K562 (cell line): ENCODE measurements around the gene CENPB. TPM values are rescaled to one million over a fixed set of nuclear protein-coding genes. Genes with fewer than 3 reads are reported as not detected.

ENCODE experiments used
- DMBX1 ChIP-seq: fragments of 250-450 bp; sonication (Bioruptor Pico); IDR thresholded peaks from 2 replicates; pipeline ENCODE4 v1.8.0; 2022; ENCODE audit warnings: inconsistent platforms, mild to moderate bottlenecking, moderate library complexity, borderline replicate concordance
- JUND ChIP-seq, 2 experiments: IDR thresholded peaks; 2 replicates in 1 of 2; 3 replicates in 1 of 2; pipeline ENCODE4 v1.6.1; 2011; ENCODE audit warnings: borderline replicate concordance in 2 of 2, low read depth in 2 of 2, low read length in 2 of 2, improper control_type of control experiment in 1 of 2, missing biosample characterization in 1 of 2, missing genetic modification characterization in 1 of 2, missing genetic modification reagents in 1 of 2
- MEIS2 ChIP-seq: fragments of 450-650 bp; IDR thresholded peaks from 2 replicates; pipeline ENCODE4 v1.6.1; 2014; ENCODE audit warnings: mild to moderate bottlenecking; ENCODE audit not compliant: partially characterized antibody
- MGA ChIP-seq: fragments of 450-650 bp; IDR thresholded peaks from 2 replicates; pipeline ENCODE4 v1.6.1; 2016; ENCODE audit warnings: mild to moderate bottlenecking, moderate library complexity
- PHF20 ChIP-seq: fragments of 450-650 bp; IDR thresholded peaks from 2 replicates; pipeline ENCODE4 v1.6.1; 2018; ENCODE audit not compliant: partially characterized antibody
- POU5F1 ChIP-seq: fragments of 150-350 bp; IDR thresholded peaks from 2 replicates; pipeline ENCODE4 v1.6.1; 2014; ENCODE audit warnings: borderline replicate concordance, low read length, low read depth, mild to moderate bottlenecking; ENCODE audit not compliant: partially characterized antibody
- ZNF311 ChIP-seq: fragments of 250-450 bp; sonication (Bioruptor Pico); IDR thresholded peaks from 2 replicates; pipeline ENCODE4 v1.4.0; 2020; ENCODE audit warnings: mild to moderate bottlenecking, moderate library complexity
- polyA plus RNA-seq, 8 experiments: library from polyadenylated mRNA; depleted of rRNA in 4 of 8; stranded (reverse) in 5 of 8; unstranded in 3 of 8; fragments of >200 nt; fragmentation: Nextera tagmentation in 2 of 8; fragmentation: Illumina TruSeq in 1 of 8; extraction: Ambion mirVana in 2 of 8; extraction: Trizol in 1 of 8; gene quantifications; 2 replicates each; pipeline versions ENCODE4 v1.2.1 to v1.2.3, GENCODE V29; 2011 to 2014; ENCODE audit warnings: inconsistent platforms in 1 of 8, missing spikeins in 1 of 8
- total RNA-seq, 7 experiments: library from RNA; depleted of rRNA in 6 of 7; stranded (reverse); fragments of >200 nt in 6 of 7; fragmentation: Illumina TruSeq in 2 of 7; extraction: Trizol in 2 of 7; gene quantifications; 2 replicates each; pipeline versions ENCODE4 v1.2.1 to v1.2.3, GENCODE V29; 2011 to 2021; ENCODE audit warnings: low replicate concordance in 1 of 7
- TF ChIP-seq, protein P1 (sequence below): fragments of 250-450 bp; sonication (Bioruptor Pico); IDR thresholded peaks from 2 replicates; pipeline ENCODE4 v1.8.0; 2021; ENCODE audit warnings: moderate library complexity, mild to moderate bottlenecking, inconsistent platforms
- TF ChIP-seq, protein P2 (sequence below): fragments of 250-450 bp; sonication (Bioruptor Pico); IDR thresholded peaks from 2 replicates; pipeline ENCODE4 v1.4.0; 2020; ENCODE audit warnings: borderline replicate concordance
- TF ChIP-seq, protein P3 (sequence below): sonication (generic); formaldehyde crosslinking; IDR thresholded peaks from 2 replicates; pipeline ENCODE4 v1.8.1; 2023; ENCODE audit warnings: mild to moderate bottlenecking, missing genetic modification reagents

Gene CENPB
- total and polyA plus RNA-seq, 9 of the 15 experiments (the other 6 are each of a cell fraction or from before 2014, with no cell fraction given), result 0.17 to 70.8 (median 24.9) TPM

DNA sequence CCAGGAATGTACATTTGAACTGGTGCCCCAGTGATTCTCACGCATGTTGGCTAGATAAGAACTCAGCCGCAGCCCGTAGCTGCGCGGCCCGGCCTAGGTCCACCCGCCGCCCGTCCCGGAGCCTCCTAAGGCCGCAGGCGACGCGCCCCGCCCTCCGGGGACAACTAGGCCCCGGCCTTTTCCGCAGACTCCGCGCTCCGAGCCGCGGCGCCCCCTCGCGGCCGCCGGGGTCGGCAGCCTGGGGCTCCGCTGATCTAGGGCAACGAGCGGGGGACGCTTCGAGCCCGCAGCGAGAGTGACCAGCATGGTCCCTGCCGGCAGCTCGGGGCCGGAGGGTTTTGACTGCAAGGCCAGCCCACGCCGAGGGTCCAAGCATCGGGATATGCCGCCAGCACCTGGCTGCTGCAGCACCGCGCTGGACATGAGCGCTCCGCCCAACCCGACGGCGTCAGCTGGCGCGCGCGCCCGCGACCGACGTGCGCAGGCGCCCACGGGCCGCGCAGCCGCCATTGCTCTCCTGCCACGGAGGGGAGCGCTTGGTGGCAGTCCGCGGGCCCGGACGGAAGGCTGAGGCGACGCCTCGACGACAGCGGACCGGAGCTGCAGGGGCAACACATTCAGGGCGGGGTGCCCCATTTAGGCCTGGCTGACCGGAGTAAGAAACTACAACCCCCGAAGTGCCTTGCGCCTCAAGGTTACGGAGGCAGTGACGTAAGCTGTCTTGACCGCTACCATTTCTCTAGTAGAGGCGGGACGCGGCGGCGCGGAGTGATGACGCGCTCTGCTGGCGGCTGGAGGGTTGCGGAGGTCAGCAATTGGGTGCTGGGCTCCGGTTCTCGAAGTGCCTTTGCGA lies 33.7 kb upstream of the CENPB start, which contains the start of gene AP5S1 (continued):
- peak; percentile 39; the same call in 1 of the 2 replicates for TF ChIP-seq ZNF311 (CRISPR knock-in tag)
- TF ChIP-seq, protein P1, sequence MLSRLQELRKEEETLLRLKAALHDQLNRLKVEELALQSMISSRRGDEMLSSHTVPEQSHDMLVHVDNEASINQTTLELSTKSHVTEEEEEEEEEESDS (CRISPR knock-in tag), result no peak
- peak; percentile 84 for TF ChIP-seq JUND (IDR thresholded peaks at IDR 0.05; ENCODE audit: borderline replicate concordance, low read depth, low read length)
- peak; percentile 68; the same call in 2 of the 3 replicates for TF ChIP-seq JUND (tag; IDR thresholded peaks at IDR 0.05; ENCODE audit: borderline replicate concordance, low read depth, low read length)
- TF ChIP-seq POU5F1, result peak; percentile 32
- TF ChIP-seq, protein P2, sequence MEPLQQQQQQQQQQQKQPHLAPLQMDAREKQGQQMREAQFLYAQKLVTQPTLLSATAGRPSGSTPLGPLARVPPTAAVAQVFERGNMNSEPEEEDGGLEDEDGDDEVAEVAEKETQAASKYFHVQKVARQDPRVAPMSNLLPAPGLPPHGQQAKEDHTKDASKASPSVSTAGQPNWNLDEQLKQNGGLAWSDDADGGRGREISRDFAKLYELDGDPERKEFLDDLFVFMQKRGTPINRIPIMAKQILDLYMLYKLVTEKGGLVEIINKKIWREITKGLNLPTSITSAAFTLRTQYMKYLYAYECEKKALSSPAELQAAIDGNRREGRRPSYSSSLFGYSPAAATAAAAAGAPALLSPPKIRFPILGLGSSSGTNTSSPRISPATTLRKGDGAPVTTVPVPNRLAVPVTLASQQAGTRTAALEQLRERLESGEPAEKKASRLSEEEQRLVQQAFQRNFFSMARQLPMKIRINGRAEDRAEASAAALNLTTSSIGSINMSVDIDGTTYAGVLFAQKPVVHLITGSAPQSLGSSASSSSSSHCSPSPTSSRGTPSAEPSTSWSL, result no peak
- TF ChIP-seq, protein P3, sequence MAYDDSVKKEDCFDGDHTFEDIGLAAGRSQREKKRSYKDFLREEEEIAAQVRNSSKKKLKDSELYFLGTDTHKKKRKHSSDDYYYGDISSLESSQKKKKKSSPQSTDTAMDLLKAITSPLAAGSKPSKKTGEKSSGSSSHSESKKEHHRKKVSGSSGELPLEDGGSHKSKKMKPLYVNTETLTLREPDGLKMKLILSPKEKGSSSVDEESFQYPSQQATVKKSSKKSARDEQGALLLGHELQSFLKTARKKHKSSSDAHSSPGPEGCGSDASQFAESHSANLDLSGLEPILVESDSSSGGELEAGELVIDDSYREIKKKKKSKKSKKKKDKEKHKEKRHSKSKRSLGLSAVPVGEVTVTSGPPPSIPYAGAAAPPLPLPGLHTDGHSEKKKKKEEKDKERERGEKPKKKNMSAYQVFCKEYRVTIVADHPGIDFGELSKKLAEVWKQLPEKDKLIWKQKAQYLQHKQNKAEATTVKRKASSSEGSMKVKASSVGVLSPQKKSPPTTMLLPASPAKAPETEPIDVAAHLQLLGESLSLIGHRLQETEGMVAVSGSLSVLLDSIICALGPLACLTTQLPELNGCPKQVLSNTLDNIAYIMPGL (CRISPR knock-in tag), result peak; percentile 81; the same call in 1 of the 2 replicates
- TF ChIP-seq MGA, result no peak; the same call in 1 of the 2 replicates
- TF ChIP-seq DMBX1 (CRISPR knock-in tag), result 0 out of 2 replicates have a peak, but pooled peaks have one; percentile 8
- peak; percentile 51 for TF ChIP-seq PHF20
- TF ChIP-seq MEIS2, result peak; percentile 52
